OCI-LY3 (cell line): ENCODE data around the gene ZFAND6.

ENCODE experiments used
- CTCF ChIP-seq: fragments of 200-600, 300-600 bp; sonication (generic); IDR thresholded peaks from 2 replicates; pipeline ENCODE4 v1.5.1; 2014; ENCODE audit warnings: antibody characterized with exemption, low read length, low read depth
- EZH2phosphoT487 ChIP-seq: fragments of 200-600 bp; shearing (Covaris generic); IDR thresholded peaks from 2 replicates; pipeline ENCODE4 v1.6.1; 2018; ENCODE audit warnings: antibody characterized with exemption, mixed run types, low read depth

- no peak for TF ChIP-seq CTCF
- no peak for TF ChIP-seq EZH2phosphoT487
These were observed 112.9 kb downstream of the ZFAND6 start for GRCh38 chr15:80172401-80172800.
